Measurements from ENCODE around the gene FOLR2.

FOLR2 gene

GRCh38 chr11:72227316-72228228, 11.0 kb downstream of the FOLR2 start:
- Histone ChIP-seq H3K4me3 (no peak overlapping the region), H3K4me1 (peaks cover 0 to 41% (median 26%) of the 10 kb centered on the region in 4 donors), H3K9me3 (no peaks in the 10 kb centered on the region), H3K27ac (no peak overlapping the region), H3K27me3 (no peaks in the 10 kb centered on the region), H3K36me3 (peaks cover 45 to 63% (median 51%) of the 10 kb centered on the region in 3 donors)
- DNase-seq = no peak
- TF ChIP-seq, protein P1, sequence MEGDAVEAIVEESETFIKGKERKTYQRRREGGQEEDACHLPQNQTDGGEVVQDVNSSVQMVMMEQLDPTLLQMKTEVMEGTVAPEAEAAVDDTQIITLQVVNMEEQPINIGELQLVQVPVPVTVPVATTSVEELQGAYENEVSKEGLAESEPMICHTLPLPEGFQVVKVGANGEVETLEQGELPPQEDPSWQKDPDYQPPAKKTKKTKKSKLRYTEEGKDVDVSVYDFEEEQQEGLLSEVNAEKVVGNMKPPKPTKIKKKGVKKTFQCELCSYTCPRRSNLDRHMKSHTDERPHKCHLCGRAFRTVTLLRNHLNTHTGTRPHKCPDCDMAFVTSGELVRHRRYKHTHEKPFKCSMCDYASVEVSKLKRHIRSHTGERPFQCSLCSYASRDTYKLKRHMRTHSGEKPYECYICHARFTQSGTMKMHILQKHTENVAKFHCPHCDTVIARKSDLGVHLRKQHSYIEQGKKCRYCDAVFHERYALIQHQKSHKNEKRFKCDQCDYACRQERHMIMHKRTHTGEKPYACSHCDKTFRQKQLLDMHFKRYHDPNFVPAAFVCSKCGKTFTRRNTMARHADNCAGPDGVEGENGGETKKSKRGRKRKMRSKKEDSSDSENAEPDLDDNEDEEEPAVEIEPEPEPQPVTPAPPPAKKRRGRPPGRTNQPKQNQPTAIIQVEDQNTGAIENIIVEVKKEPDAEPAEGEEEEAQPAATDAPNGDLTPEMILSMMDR (IDR thresholded peaks at IDR 0.05) = no peak
- intact Hi-C loops (cut with DNase I; ENCODE audit: low total_unique reads) = no loop called here

DNA sequence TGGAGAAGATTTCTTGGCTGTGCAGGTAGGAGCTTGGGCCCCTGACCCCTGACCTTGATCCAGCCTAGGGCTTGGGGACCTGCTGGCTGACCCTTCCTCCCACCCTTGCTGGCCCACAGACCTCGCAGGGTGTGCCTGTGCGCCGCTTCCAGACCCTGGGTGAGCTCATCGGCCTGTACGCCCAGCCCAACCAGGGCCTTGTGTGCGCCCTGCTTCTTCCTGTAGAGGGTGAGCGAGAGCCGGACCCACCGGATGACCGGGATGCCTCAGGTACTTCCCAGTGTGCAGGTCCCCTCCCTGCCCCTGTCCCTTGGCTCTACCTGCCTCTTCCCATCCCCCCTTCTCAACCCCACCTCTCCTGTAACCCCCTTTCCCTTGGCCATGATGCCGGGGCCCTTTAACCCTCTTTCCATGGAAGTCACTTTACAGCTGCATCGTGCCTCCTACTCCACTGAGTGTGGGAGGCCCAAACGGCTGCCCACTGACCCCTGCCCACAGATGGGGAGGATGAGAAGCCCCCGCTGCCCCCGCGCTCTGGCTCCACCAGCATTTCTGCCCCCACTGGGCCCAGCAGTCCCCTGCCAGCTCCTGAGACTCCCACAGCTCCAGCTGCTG, 11.7 kb downstream of the FOLR2 start:
- H3K36me3 ChIP-seq = peaks cover 53 to 71% (median 59%) of the 10 kb centered on the region in 3 donors
- no peak overlapping the region for H3K27ac ChIP-seq
- peak in 1 of 2 donors; percentile 67 for DNase-seq
- H3K4me1 ChIP-seq = peaks cover 0 to 37% (median 23%) of the 10 kb centered on the region in 4 donors
- H3K4me3 ChIP-seq = no peak overlapping the region
- no peaks in the 10 kb centered on the region for H3K27me3 ChIP-seq
- TF ChIP-seq, protein P1 (IDR thresholded peaks at IDR 0.05) = no peak
- H3K9me3 ChIP-seq = no peaks in the 10 kb centered on the region
- intact Hi-C loops (cut with DNase I; ENCODE audit: low total_unique reads) = no loop called here

DNA sequence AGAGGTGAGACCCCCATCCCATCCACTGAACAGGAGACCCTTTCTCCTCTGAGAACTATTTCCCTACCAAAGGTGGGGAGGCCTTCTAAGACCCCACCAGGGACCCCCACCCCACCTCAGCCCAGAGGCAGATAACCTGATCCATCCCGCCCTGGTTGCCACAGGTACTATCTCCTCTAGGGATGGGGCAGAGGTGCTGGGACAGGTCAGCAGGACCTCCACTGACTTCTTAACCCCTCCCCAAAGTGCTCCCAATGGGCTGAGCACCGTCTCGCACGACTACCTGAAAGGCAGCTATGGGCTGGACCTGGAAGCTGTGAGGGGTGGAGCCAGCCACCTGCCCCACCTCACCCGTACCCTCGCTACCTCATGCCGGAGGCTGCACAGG, 12.2 kb downstream of the FOLR2 start:
- TF ChIP-seq, protein P1 (IDR thresholded peaks at IDR 0.05) = no peak
- Histone ChIP-seq H3K9me3 (no peaks in the 10 kb centered on the region), H3K4me1 (peaks cover 0 to 37% (median 23%) of the 10 kb centered on the region in 4 donors), H3K36me3 (peaks cover 58 to 76% (median 64%) of the 10 kb centered on the region in 3 donors), H3K27ac (no peak overlapping the region), H3K27me3 (no peaks in the 10 kb centered on the region), H3K4me3 (no peak overlapping the region)
- intact Hi-C loops (cut with DNase I; ENCODE audit: low total_unique reads) = no loop called here
- no peak for DNase-seq

DNA sequence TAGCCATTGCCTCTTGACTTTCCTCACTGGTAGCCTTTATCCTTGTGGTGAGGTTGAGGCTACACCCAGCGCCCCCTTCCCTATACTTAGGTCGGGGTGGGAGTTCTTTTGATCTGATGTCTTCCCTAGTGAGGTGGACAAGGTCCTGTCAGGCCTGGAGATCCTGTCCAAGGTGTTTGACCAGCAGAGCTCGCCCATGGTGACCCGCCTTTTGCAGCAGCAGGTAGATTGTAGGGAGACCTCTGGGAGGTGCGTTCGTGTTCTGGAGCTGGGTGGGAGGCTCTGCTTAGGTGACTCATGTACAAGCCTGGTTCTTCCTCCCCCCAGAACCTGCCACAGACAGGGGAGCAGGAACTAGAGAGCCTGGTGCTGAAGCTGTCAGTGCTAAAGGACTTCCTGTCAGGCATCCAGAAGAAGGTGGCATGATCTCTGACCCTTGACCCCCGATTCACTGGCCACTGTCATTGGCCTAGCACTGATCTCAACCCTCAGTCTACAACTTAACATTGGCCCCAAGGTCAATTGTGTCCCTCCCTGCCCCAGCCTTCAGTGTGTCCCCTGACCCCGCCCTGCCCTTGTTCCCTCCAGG, 12.8 kb downstream of the FOLR2 start:
- no peak overlapping the region for H3K4me3 ChIP-seq
- no peak overlapping the region for H3K27ac ChIP-seq
- peaks cover 64 to 81% (median 70%) of the 10 kb centered on the region in 3 donors for H3K36me3 ChIP-seq
- no peak for DNase-seq
- no peaks in the 10 kb centered on the region for H3K27me3 ChIP-seq
- TF ChIP-seq, protein P1 (IDR thresholded peaks at IDR 0.05) = no peak
- H3K9me3 ChIP-seq = no peaks in the 10 kb centered on the region
- peaks cover 0 to 37% (median 23%) of the 10 kb centered on the region in 4 donors for H3K4me1 ChIP-seq
- intact Hi-C loops (cut with DNase I; ENCODE audit: low total_unique reads) = no loop called here

DNA sequence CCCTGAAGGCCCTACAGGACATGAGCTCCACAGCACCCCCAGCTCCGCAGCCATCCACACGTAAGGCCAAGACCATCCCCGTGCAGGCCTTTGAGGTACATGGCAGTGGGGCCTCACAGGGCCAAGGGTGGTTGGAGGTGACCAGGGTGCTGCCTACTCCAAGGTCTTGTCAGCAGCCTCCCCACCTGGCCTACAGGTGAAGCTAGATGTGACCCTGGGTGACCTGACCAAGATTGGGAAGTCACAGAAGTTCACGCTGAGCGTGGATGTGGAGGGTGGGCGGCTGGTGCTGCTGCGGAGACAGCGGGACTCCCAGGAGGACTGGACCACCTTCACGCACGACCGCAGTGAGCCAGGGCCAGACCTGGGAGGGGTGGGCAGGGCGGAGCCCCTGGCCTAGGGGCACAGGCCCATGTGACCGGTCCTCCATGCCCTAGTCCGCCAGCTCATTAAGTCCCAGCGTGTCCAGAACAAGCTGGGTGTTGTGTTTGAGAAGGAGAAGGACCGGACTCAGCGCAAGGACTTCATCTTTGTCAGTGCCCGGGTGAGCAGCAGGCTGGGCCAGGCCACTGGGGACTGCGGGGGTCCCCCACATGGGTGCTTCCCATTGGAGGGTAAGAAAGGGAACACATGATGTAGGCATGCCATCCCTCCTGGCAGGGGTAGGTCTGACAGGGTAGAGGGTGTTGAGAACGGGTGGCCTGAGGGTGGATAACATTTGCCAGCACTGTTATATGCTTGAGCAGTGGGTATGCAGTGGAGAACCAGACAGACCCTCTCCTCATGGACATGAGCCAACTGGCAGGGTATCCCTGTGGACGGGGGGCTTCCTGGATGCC, 13.6 kb downstream of the FOLR2 start:
- Histone ChIP-seq H3K27me3 (no peaks in the 10 kb centered on the region), H3K27ac (no peak overlapping the region), H3K4me1 (peaks cover 0 to 34% (median 22%) of the 10 kb centered on the region in 4 donors), H3K9me3 (no peaks in the 10 kb centered on the region), H3K36me3 (peaks cover 71 to 89% (median 77%) of the 10 kb centered on the region in 3 donors), H3K4me3 (no peak overlapping the region)
- TF ChIP-seq, protein P1 (IDR thresholded peaks at IDR 0.05) = no peak
- DNase-seq = no peak
- intact Hi-C loops (cut with DNase I; ENCODE audit: low total_unique reads) = no loop called here
